H9 (cell line): ENCODE measurements around the gene TCF7L2. TPM values are rescaled to one million over a fixed set of nuclear protein-coding genes. Genes with fewer than 3 reads are reported as not detected.

ENCODE experiments used
- DNase-seq: peaks from one replicate; pipeline ENCODE4 v3.0.0-alpha.2; 2017
- H2AFZ ChIP-seq: one replicate; pipeline ENCODE4 v1.6.1; 2013; ENCODE audit warnings: mild to moderate bottlenecking, low read length, control low read depth, moderate library complexity
- H2AK5ac ChIP-seq: 2 replicates; pipeline ENCODE4 v1.6.1; 2013; ENCODE audit warnings: low read length, control low read depth, mixed read lengths; ENCODE audit not compliant: insufficient read length
- H2BK120ac ChIP-seq: one replicate; pipeline ENCODE4 v1.6.1; 2013; ENCODE audit warnings: low read depth, mild to moderate bottlenecking, low read length, control low read depth, inconsistent platforms; ENCODE audit not compliant: poor library complexity, severe bottlenecking
- H2BK12ac ChIP-seq: 2 replicates; pipeline ENCODE4 v1.6.1; 2013; ENCODE audit warnings: low read length, control low read depth, mixed read lengths, low read depth; ENCODE audit not compliant: insufficient read length
- H2BK15ac ChIP-seq: 2 replicates; pipeline ENCODE4 v1.6.1; 2013; ENCODE audit warnings: low read depth, low read length, control low read depth
- H2BK20ac ChIP-seq: one replicate; pipeline ENCODE4 v1.6.1; 2013; ENCODE audit warnings: low read depth, mild to moderate bottlenecking, low read length, control low read depth, inconsistent platforms; ENCODE audit not compliant: poor library complexity, severe bottlenecking
- H2BK5ac ChIP-seq: 2 replicates; pipeline ENCODE4 v1.6.1; 2013; ENCODE audit warnings: low read length, control low read depth, mixed read lengths; ENCODE audit not compliant: insufficient read length
- H3K14ac ChIP-seq: 2 replicates; pipeline ENCODE4 v1.6.1; 2013; ENCODE audit warnings: low read length, control low read depth; ENCODE audit not compliant: insufficient read depth
- H3K18ac ChIP-seq: 2 replicates; pipeline ENCODE4 v1.6.1; 2013; ENCODE audit warnings: low read depth, mild to moderate bottlenecking, mixed read lengths, low read length, control low read depth; ENCODE audit not compliant: insufficient read length
- H3K23ac ChIP-seq: 2 replicates; pipeline ENCODE4 v1.6.1; 2013; ENCODE audit warnings: low read length, control low read depth, mixed read lengths, low read depth; ENCODE audit not compliant: insufficient read length
- H3K23me2 ChIP-seq: 2 replicates; pipeline ENCODE4 v1.6.1; 2013; ENCODE audit warnings: low read depth, mild to moderate bottlenecking, mixed read lengths, low read length, control low read depth; ENCODE audit not compliant: insufficient read length, poor library complexity, severe bottlenecking
- H3K27ac ChIP-seq: 2 replicates; pipeline ENCODE4 v1.5.1; 2013; ENCODE audit warnings: low read length, control low read depth, mixed read lengths, low read depth; ENCODE audit not compliant: insufficient read length
- H3K27me3 ChIP-seq: 2 replicates; pipeline ENCODE4 v1.6.1; 2013; ENCODE audit warnings: low read length, control low read depth, inconsistent platforms; ENCODE audit not compliant: insufficient read depth
- H3K4ac ChIP-seq: 2 replicates; pipeline ENCODE4 v1.6.1; 2013; ENCODE audit warnings: low read depth, mild to moderate bottlenecking, control low read depth, inconsistent platforms, low read length, moderate library complexity
- H3K4me1 ChIP-seq: 2 replicates; pipeline ENCODE4 v1.6.1; 2013; ENCODE audit warnings: low read length, control low read depth, inconsistent platforms; ENCODE audit not compliant: insufficient read depth
- H3K4me2 ChIP-seq: 2 replicates; pipeline ENCODE4 v1.6.1; 2013; ENCODE audit warnings: low read length, control low read depth, mixed read lengths; ENCODE audit not compliant: insufficient read length, insufficient read depth
- H3K56ac ChIP-seq: 2 replicates; pipeline ENCODE4 v1.6.1; 2013; ENCODE audit warnings: low read depth, mild to moderate bottlenecking, mixed read lengths, low read length, control low read depth; ENCODE audit not compliant: insufficient read length
- H3K79me1 ChIP-seq: 2 replicates; pipeline ENCODE4 v1.6.1; 2013; ENCODE audit warnings: low read depth, mild to moderate bottlenecking, moderate library complexity, low read length, control low read depth, inconsistent platforms; ENCODE audit not compliant: insufficient read depth, poor library complexity, severe bottlenecking
- H3K79me2 ChIP-seq: 2 replicates; pipeline ENCODE4 v1.6.1; 2013; ENCODE audit warnings: low read length, control low read depth, inconsistent platforms; ENCODE audit not compliant: insufficient read depth
- H3K9ac ChIP-seq: 2 replicates; pipeline ENCODE4 v1.6.1; 2013; ENCODE audit warnings: low read length, control low read depth, mixed read lengths; ENCODE audit not compliant: insufficient read length; ENCODE audit errors: extremely low read depth
- H3K9me3 ChIP-seq: one replicate; pipeline ENCODE4 v1.6.1; 2013; ENCODE audit warnings: low read depth, low read length, inconsistent platforms; ENCODE audit not compliant: control insufficient read depth
- H3T11ph ChIP-seq: one replicate; pipeline ENCODE4 v1.6.1; 2013; ENCODE audit warnings: mild to moderate bottlenecking, low read length, control low read depth, inconsistent platforms
- H4K20me1 ChIP-seq: one replicate; pipeline ENCODE4 v1.6.1; 2013; ENCODE audit not compliant: control insufficient read depth, insufficient read length, insufficient read depth
- H4K5ac ChIP-seq: 2 replicates; pipeline ENCODE4 v1.6.1; 2013; ENCODE audit warnings: low read depth, mild to moderate bottlenecking, mixed read lengths, low read length, control low read depth; ENCODE audit not compliant: insufficient read length
- H4K8ac ChIP-seq: replicated peaks from 2 replicates; pipeline ENCODE4 v1.6.1; 2013; ENCODE audit warnings: low read length, control low read depth, mixed read lengths, low read depth; ENCODE audit not compliant: insufficient read length
- H4K91ac ChIP-seq: 2 replicates; pipeline ENCODE4 v1.6.1; 2013; ENCODE audit warnings: low read depth, mild to moderate bottlenecking, moderate library complexity, mixed read lengths, low read length, control low read depth; ENCODE audit not compliant: insufficient read length
- H3K27ac Mint-ChIP-seq, 3 experiments: 2 replicates in 2 of 3; 3 replicates in 1 of 3; pipeline ENCODE4 v1.8.0; 2020 to 2021; ENCODE audit warnings: mixed read lengths in 3 of 3, mild to moderate bottlenecking in 1 of 3, moderate library complexity in 1 of 3
- H3K27me3 Mint-ChIP-seq: 2 replicates; pipeline ENCODE4 v1.8.0; 2021; ENCODE audit warnings: low read depth, mild to moderate bottlenecking, moderate library complexity, mixed read lengths
- H3K36me3 Mint-ChIP-seq, 3 experiments: 2 replicates in 2 of 3; 3 replicates in 1 of 3; pipeline ENCODE4 v1.8.0; 2020 to 2021; ENCODE audit warnings: low read depth in 3 of 3, mixed read lengths in 3 of 3; ENCODE audit not compliant: insufficient read depth in 1 of 3
- H3K4me1 Mint-ChIP-seq, 2 experiments: 2 replicates each; pipeline ENCODE4 v1.8.0; 2020; ENCODE audit warnings: mixed read lengths in 2 of 2
- H3K4me3 Mint-ChIP-seq, 2 experiments: 2 replicates in 1 of 2; 3 replicates in 1 of 2; pipeline ENCODE4 v1.8.0; 2020 to 2021; ENCODE audit warnings: mild to moderate bottlenecking in 2 of 2, mixed read lengths in 2 of 2, moderate library complexity in 1 of 2
- H3K9me3 Mint-ChIP-seq, 2 experiments: 2 replicates in 1 of 2; 3 replicates in 1 of 2; pipeline ENCODE4 v1.8.0; 2020; ENCODE audit warnings: mild to moderate bottlenecking in 2 of 2, mixed read lengths in 2 of 2, moderate library complexity in 1 of 2
- WGBS: extraction: QIAGEN DNeasy Blood & Tissue Kit; methylation state at CpG from one replicate; pipeline ENCODE4 v1.1.7; 2013; ENCODE audit warnings: missing lambda C conversion rate, low lambda C conversion rate, mixed read lengths; ENCODE audit not compliant: insufficient read length; ENCODE audit errors: extremely low coverage; 5-methylcytosine and 5-hydroxymethylcytosine counted together
- total RNA-seq: library from RNA; stranded (reverse); gene quantifications from 2 replicates; pipeline ENCODE4 v1.2.1, GENCODE V29; 2021
- TF ChIP-seq, protein P1 (sequence below): fragments of 200-600 bp; sonication (generic); conservative IDR thresholded peaks from 3 replicates; pipeline ENCODE4 v1.8.0; 2021; ENCODE audit warnings: antibody characterized with exemption, mild to moderate bottlenecking

Gene TCF7L2
- total RNA-seq, 1 experiment from 2014 or later = 71.1 TPM

GRCh38 chr10:112990271-112990670 is 40.2 kb downstream of the TCF7L2 start:
- no peak overlapping the region for H2BK120ac ChIP-seq
- Mint-ChIP-seq H3K9me3 (no peaks in the 10 kb centered on the region), H3K27me3 (no peaks in the 10 kb centered on the region), H3K4me1 (peaks cover 57 to 64% of the 10 kb centered on the region in 2 experiments), H3K36me3 (peaks cover 7 to 37% (median 29%) of the 10 kb centered on the region in 3 experiments; a peak in 6 of 7 replicates), H3K27ac (peak overlapping the region in 2 of 3 experiments; percentile 28 to 58; a peak in 2 of 7 replicates), H3K4me3 (no peak overlapping the region)
- H3K23me2 ChIP-seq = no peaks in the 10 kb centered on the region
- no peak overlapping the region for H4K5ac ChIP-seq
- DNase-seq = no peak
- no peaks in the 10 kb centered on the region for H3K27me3 ChIP-seq
- no CpG with 5 or more reads among the region's 8 CpGs for WGBS
- H3K56ac ChIP-seq = no peak overlapping the region
- H3K79me1 ChIP-seq = peaks cover 7% of the 10 kb centered on the region
- H3K23ac ChIP-seq = no peak overlapping the region
- no peak overlapping the region for H3K18ac ChIP-seq
- no peak overlapping the region for H3T11ph ChIP-seq
- H2BK12ac ChIP-seq = no peak overlapping the region
- no peak overlapping the region for H2AK5ac ChIP-seq
- peaks cover 20% of the 10 kb centered on the region; the same call in 1 of the 2 replicates for H3K79me2 ChIP-seq
- H3K27ac ChIP-seq = no peak overlapping the region
- H2AFZ ChIP-seq = no peak overlapping the region
- no peaks in the 10 kb centered on the region for H4K20me1 ChIP-seq
- TF ChIP-seq, protein P1, sequence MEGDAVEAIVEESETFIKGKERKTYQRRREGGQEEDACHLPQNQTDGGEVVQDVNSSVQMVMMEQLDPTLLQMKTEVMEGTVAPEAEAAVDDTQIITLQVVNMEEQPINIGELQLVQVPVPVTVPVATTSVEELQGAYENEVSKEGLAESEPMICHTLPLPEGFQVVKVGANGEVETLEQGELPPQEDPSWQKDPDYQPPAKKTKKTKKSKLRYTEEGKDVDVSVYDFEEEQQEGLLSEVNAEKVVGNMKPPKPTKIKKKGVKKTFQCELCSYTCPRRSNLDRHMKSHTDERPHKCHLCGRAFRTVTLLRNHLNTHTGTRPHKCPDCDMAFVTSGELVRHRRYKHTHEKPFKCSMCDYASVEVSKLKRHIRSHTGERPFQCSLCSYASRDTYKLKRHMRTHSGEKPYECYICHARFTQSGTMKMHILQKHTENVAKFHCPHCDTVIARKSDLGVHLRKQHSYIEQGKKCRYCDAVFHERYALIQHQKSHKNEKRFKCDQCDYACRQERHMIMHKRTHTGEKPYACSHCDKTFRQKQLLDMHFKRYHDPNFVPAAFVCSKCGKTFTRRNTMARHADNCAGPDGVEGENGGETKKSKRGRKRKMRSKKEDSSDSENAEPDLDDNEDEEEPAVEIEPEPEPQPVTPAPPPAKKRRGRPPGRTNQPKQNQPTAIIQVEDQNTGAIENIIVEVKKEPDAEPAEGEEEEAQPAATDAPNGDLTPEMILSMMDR = no peak
- no peak overlapping the region for H3K14ac ChIP-seq
- H3K4me2 ChIP-seq = no peak overlapping the region
- H2BK5ac ChIP-seq = no peak overlapping the region
- H4K91ac ChIP-seq = no peak overlapping the region
- H2BK15ac ChIP-seq = no peak overlapping the region
- H4K8ac ChIP-seq = no peak overlapping the region
- peaks cover 8% of the 10 kb centered on the region; the same call in 1 of the 2 replicates for H3K4me1 ChIP-seq
- H3K9me3 ChIP-seq = no peaks in the 10 kb centered on the region
- H3K9ac ChIP-seq = no peak overlapping the region
- H3K4ac ChIP-seq = no peak overlapping the region
- H2BK20ac ChIP-seq = no peak overlapping the region
